GM18861 (cell line): ENCODE results near the gene PUSL1.

Source experiments
- ATAC-seq: cut with Tn5 transposase; IDR thresholded peaks from one replicate; pipeline ENCODE4 v1.9.1; 2021; ENCODE audit not compliant: unreplicated experiment

Gene PUSL1

GRCh38 chr1:1278620-1279019 is 29.8 kb upstream of the PUSL1 start:
- ATAC-seq: no peak

- no peak for ATAC-seq
Measured at GRCh38 chr1:1279028-1279427, 29.4 kb upstream of the PUSL1 start.

GRCh38 chr1:1280782-1281481 is 27.5 kb upstream of the PUSL1 start:
- no peak for ATAC-seq

- ATAC-seq: no peak
Measured at GRCh38 chr1:1281533-1282321, 26.7 kb upstream of the PUSL1 start.

- no peak for ATAC-seq
Measured at GRCh38 chr1:1282998-1283397, 25.4 kb upstream of the PUSL1 start.

GRCh38 chr1:1283821-1284220 is 24.6 kb upstream of the PUSL1 start:
- ATAC-seq: no peak

- no peak for ATAC-seq
Measured at GRCh38 chr1:1284221-1285101, 23.9 kb upstream of the PUSL1 start.

GRCh38 chr1:1285102-1285571 is 23.3 kb upstream of the PUSL1 start:
- no peak for ATAC-seq

- ATAC-seq: no peak
Measured at GRCh38 chr1:1285611-1286311, 22.6 kb upstream of the PUSL1 start.

GRCh38 chr1:1286313-1287261 is 21.8 kb upstream of the PUSL1 start:
- no peak for ATAC-seq

GRCh38 chr1:1287288-1288110 is 20.9 kb upstream of the PUSL1 start:
- no peak for ATAC-seq

GRCh38 chr1:1290238-1290731 is 18.1 kb upstream of the PUSL1 start:
- no peak for ATAC-seq

GRCh38 chr1:1291023-1291528 is 17.3 kb upstream of the PUSL1 start:
- no peak for ATAC-seq

- ATAC-seq: no peak
Measured at GRCh38 chr1:1291548-1292441, 16.6 kb upstream of the PUSL1 start.

GRCh38 chr1:1292442-1292779 is 16.0 kb upstream of the PUSL1 start:
- no peak for ATAC-seq

GRCh38 chr1:1292851-1293250 is 15.5 kb upstream of the PUSL1 start:
- no peak for ATAC-seq
